GM12801 (cell line): ENCODE measurements around the gene RIPOR2.

Experiments used
- TF ChIP-seq, protein P1 (sequence below): IDR thresholded peaks from one replicate; pipeline ENCODE4 v1.5.1; 2011; ENCODE audit warnings: control low read depth; ENCODE audit not compliant: insufficient read length; ENCODE audit errors: extremely low read depth

RIPOR2 gene

DNA sequence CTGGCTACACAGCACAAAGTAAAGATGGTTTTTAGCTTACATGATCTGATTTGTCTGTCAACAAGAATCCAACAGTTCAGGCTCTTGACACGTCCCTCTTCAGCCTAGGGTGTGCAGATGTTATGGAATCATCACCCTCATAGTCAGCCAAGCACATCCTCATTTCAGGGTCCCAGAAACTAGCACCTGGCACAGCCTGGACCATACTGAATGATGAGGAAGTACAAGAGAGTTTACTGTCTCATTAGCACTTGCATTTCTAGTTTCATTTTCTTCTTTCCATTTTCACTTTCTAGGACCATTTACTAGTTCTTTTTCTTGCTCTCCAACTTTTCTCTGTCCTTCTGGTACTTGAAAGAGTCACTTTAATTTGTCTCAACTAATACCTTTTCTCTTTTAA lies 6.5 kb downstream of the RIPOR2 start:
- TF ChIP-seq, protein P1, sequence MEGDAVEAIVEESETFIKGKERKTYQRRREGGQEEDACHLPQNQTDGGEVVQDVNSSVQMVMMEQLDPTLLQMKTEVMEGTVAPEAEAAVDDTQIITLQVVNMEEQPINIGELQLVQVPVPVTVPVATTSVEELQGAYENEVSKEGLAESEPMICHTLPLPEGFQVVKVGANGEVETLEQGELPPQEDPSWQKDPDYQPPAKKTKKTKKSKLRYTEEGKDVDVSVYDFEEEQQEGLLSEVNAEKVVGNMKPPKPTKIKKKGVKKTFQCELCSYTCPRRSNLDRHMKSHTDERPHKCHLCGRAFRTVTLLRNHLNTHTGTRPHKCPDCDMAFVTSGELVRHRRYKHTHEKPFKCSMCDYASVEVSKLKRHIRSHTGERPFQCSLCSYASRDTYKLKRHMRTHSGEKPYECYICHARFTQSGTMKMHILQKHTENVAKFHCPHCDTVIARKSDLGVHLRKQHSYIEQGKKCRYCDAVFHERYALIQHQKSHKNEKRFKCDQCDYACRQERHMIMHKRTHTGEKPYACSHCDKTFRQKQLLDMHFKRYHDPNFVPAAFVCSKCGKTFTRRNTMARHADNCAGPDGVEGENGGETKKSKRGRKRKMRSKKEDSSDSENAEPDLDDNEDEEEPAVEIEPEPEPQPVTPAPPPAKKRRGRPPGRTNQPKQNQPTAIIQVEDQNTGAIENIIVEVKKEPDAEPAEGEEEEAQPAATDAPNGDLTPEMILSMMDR = no peak

DNA sequence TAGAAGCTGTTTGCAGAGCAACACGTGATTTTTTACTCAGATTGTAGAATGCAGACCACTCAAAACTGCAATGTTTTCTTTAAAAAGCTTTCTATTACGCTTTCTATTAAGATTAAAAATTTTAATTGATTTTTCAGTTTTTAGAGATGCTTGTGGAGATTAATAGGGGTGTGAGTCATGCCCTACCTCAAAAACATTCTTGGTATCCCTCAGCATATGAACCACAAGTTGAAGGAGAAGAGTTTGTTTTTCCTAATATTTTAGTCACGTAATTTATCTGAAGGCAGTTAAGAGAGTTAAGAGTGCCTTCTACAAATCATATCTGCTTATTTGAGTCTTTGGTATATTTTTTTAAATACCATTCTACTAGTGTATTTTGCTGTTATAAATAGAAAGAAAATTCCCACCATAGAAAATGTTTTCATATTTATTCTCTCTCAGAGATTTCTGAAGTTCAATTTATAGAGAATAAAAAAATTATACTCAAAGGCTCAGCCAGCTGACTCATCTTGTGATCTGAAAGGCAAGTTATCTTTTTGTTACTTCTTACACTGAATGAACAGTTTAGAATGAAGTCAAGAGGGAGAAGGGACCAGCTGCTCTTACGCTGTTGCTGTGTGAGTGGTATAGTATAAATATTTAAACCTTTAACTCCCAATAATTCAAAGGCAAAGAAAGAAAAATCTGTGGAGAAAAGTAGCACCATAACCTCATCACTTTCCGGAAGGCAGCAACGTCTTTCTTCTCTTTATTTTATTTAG lies 7.6 kb downstream of the RIPOR2 start:
- TF ChIP-seq, protein P1 = no peak

GRCh38 chr6:24927277-24927955 lies 8.3 kb downstream of the RIPOR2 start:
- TF ChIP-seq, protein P1 = no peak

GRCh38 chr6:24926192-24926591 lies 9.6 kb downstream of the RIPOR2 start:
- TF ChIP-seq, protein P1 = no peak

GRCh38 chr6:24925661-24926060 lies 10.1 kb downstream of the RIPOR2 start:
- TF ChIP-seq, protein P1 = no peak

DNA sequence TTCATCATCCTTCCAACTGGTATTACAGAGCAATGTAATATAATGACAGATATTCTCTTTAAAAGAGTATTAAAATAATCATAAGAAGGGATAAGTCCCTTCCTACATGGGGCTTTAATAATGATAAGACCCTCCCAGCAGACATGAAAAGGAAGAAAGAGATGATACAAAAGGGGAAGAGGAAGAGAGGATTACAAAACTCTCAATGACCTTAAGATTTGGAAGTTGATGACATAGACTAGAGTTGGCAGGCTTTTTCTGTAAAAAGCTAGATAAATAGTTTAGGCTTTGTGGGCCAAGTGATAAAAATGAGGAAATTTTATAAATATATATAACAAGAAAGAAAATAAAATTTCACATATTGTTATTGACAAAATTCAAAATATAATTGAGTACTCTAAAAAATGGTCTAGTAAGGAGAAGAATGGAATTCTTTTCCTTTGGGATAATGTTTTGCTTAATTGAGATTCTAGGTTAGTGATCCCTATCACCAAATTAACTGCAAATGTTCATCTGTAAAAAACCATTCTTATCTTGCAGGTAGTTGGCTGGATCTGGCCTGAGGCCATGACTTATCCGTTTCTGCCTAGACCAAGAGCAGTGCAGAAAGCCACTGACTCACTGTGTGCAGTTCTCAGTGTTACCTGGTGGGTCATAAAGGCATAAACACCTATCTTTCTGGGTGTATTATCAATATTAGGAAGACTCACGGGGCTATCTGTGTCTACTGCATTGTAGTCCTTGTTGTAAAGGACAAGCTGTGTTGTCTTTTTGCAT lies 11.0 kb downstream of the RIPOR2 start:
- TF ChIP-seq, protein P1 = no peak

- TF ChIP-seq, protein P1 = no peak
Measured at GRCh38 chr6:24923885-24924401, 11.8 kb downstream of the RIPOR2 start.
